ENCODE measurements around the gene NMT2.

DNA sequence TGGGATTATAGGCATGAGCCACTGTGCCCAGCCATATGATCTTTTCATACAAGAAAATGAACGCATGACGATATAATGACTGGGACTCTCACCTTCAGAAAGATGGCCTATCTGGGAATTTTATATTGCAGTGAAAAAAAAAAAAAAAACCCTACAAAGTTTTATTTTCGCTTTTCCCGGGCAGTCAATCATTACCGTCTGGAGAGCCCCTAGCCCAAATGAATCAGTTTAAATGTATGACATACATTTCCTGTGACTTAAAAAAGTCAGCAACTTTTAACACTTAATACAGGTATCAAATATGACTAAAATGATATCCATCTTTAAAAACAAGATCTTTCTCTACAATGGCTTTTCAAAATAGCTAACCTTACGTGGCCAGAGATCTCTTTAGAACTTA is 48.2 kb upstream of the NMT2 start:
- no peak for TF ChIP-seq CTCF (conservative IDR thresholded peaks at IDR 0.05; ENCODE audit: low read depth, low read length)
- TF ChIP-seq EZH2 (IDR thresholded peaks at IDR 0.05; ENCODE audit: borderline replicate concordance, low read depth, low read length, poor library complexity, severe bottlenecking), result no peak
